Central memory CD4-positive, alpha-beta T cell (primary cell): ENCODE measurements around the gene CDC7.

ENCODE experiments used
- DNase-seq: peaks from one replicate; pipeline ENCODE4 v3.0.0; 2022

Gene CDC7

GRCh38 chr1:91549041-91549735 lies 48.5 kb downstream of the CDC7 start:
- peak; percentile 54 for DNase-seq

DNA sequence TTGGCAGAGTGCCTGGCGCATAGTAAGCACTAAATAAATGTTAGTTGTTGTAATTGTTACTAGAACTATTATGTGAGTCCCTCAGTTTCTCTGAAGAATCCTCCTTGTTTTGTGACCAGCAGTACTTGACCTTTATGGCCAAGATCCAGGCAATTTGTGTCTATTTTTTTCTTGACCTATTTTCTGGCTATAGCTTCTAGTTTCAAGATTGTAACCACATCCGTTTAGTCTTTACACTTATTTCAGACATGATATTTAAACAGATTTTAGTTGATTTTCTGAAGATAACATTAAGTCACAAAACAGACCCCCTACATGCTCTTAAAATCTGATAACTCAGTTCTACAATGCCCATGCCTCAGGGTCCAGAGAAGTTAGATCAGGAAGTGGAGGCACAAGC lies 50.3 kb downstream of the CDC7 start:
- DNase-seq: peak; percentile 43

GRCh38 chr1:91552091-91552490 lies 51.4 kb downstream of the CDC7 start:
- no peak for DNase-seq

- DNase-seq: no peak
Measured at GRCh38 chr1:91552596-91552995, 51.9 kb downstream of the CDC7 start.

DNA sequence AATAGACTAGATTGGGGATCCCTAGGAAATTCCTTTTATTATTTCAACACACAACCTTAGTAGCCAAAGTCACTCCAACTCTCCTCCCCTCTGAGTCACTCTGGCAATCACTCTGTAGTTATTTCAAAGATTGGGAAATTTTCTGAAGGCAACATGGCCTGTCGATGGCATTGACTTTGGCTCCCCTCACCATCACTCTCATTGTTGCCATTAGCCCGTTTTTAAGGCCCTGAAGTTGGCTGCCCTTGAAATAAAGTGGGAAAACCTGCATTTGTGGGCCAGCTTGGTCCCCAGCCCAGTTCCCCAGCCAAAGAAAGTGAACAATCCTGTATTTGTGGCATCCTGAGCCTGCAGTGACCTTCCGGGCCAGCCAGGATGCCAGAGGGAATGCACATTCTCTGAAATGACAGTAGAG lies 52.5 kb downstream of the CDC7 start:
- no peak for DNase-seq

DNA sequence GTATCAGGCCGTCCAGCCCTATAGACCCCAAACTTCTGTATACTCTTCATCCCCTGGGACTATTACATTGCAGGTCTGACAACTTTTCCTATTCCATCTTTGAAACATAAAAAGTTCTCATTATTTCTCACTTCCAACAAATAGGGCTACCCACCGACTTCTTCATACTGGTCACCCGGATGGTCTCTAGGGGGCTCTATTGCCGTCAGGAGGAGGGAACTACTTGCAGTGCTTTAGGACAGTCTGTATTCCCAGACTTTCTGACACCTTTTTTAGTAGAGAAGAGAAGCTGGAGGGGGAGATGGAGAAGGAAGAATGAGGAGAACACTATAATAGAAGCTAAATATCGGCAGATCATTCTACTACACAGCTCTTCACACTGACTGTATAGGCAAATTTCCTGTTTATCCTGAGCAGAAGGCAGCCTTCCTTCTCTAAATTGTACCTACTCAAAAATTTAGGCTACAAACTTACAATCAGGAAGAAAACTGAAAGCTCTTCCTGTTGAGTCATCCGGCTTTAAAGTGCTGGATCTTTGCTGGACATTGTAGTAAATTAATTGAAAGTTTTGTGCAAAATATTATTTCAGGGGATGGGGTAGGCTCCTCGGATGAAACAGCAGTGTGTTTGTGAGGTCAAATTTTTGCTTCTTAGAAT lies 54.6 kb downstream of the CDC7 start:
- DNase-seq: no peak

GRCh38 chr1:91555821-91556531 lies 55.3 kb downstream of the CDC7 start:
- peak; percentile 90 for DNase-seq

- DNase-seq: no peak
Measured at GRCh38 chr1:91556556-91556955, 55.9 kb downstream of the CDC7 start.

DNA sequence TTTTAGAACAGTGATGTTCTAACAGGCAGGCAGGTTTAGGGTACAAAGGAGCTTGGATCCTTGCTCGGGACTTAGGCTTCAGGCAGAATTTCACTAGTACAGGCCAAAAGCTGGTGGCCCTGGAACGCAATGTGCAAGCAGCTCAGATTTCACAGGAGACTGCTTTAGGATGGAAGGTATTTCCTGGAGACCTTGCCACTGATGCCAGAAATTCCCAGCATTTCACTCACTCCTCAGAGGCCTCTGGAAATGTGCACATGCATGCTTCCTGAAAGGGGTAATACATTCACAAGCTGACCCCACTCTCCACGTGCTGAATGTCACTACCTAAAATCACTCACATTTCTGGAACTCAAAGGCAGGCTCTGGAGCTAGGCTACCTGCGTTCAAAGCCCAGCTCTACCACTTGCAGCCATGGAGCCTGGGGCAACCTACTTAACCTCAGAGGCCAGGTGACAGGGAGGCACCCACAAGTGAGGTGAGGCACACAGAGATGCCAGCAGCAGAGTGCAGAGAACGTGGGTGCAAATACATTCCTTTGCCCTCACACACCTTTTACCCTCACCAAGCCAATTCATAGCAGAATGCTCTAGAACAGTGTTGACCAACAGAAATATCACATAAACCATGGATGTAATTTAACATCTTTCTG lies 56.5 kb downstream of the CDC7 start:
- no peak for DNase-seq

DNA sequence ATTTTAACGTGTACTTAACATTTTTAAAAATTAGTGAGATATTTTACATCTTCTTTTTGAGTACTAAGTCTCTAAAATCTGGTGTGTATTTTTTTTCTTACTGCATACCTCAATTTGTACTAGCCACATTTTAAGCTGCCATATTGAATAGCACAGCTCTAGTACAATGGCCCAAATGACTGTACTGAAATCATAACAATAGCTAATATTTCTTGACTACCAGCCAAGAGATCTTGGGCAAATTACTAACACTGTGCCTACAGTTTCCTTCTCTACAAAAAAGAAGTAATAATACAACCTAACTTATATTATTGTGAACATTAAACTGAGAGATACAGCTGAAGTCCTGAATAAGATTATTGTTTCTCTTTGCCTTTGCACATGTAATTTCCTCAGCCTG lies 57.2 kb downstream of the CDC7 start:
- DNase-seq: no peak

GRCh38 chr1:91559046-91559750 lies 58.5 kb downstream of the CDC7 start:
- no peak for DNase-seq

DNA sequence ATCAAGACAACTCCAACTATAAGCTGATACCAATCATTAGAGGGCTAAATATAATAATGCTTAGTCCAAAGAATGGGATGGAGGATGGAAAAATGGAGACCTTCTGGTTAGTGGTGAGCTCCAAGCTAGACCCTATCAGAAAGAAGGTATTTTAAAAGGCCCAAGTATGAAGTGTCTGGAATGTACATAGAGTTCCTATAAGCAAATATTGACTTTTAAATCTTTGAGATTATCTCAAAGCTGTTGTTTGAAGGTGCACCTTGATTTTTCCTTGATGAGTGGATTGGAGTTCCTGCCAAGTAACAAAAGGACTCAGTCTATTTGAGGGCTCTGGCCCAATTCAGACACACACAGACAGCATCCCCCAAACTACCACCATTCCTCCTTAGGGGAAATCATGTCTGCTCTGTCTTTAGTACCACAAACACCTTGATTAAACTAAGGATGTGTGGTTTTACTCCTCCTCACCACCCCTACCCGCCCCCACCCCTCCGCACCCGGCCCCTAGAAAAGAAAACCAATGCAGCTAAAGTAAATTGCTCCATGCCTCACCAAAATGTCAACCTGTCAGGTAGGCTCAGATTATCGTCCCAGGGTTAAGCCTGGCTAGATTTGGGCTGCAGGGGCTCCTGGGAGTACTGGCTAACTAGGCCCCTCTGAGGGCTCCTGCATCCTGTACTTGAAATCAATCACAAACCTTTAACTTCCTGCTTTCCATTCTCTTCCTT lies 59.4 kb downstream of the CDC7 start:
- DNase-seq: peak; percentile 35

- DNase-seq: no peak
Measured at GRCh38 chr1:91564888-91565701, 64.4 kb downstream of the CDC7 start.

GRCh38 chr1:91567583-91567982 lies 66.9 kb downstream of the CDC7 start:
- DNase-seq: no peak

- DNase-seq: no peak
Measured at GRCh38 chr1:91568261-91568660, 67.6 kb downstream of the CDC7 start.

- DNase-seq: no peak
Measured at GRCh38 chr1:91569411-91570119, 68.9 kb downstream of the CDC7 start.

- DNase-seq: no peak
Measured at GRCh38 chr1:91570120-91570448, 69.4 kb downstream of the CDC7 start.

GRCh38 chr1:91572044-91572443 lies 71.4 kb downstream of the CDC7 start:
- DNase-seq: no peak
